NCI-H526 treated with DMSO at 0.1 percent for 48 hours (cell line): ENCODE data around the gene CADM2.

Experiments used
- DNase-seq: peaks from one replicate; lab custom pipeline; 2025; lab: John Stamatoyannopoulos, UW

The CADM2 gene

GRCh38 chr3:85572426-85572825 lies 613.6 kb downstream of the CADM2 start:
- DNase-seq, result no peak

DNA sequence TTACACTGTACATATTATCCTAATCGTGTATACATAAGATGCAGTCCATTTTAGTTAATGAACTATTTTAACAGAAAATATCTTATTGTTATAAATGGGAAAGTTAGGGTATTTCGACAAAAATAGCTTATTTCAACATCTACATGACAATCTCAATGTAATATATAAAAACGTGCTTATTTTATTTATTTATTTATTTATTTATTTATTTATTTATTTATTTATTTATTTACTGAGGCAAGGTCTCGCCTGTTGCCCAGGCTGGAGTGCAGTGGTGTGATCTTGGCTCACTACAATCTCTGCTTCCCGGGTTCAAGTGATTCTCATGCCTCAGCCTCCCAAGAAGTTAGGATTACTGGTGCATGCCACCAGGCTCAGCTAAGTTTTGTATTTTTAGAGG lies 614.2 kb downstream of the CADM2 start:
- DNase-seq, result no peak

DNA sequence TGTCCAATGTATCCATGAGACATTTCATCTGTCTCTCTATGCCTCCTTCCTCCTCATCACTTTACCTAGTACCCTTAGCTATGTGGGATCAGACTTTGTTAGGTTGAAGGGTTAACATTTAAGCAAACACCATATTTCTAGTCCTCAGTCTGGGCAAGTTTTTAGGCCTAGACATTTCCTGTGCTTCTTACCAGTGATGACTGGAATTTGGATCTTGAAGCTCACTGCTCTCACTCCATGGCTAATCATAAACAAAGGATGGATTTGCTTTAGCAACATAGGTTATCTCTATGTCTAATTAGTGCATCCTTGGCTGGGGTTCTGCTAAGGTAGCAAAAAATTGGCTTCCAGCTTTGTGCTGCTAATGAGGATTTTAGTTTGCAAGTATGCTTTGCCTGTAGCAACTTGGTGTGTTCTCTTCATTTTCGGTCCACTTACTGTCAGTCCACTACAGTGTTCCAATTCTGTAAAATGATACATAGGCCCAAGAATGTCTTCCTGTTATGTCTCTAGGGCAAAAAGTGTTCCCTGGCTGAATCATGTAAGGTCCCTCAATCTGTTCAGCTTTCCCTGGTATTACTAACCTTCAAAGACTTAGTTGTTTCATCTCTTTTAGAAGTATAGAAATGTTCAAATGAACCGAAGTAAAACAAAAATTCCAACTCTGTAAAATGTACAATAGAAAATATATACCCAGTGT lies 615.4 kb downstream of the CADM2 start:
- no peak for DNase-seq

GRCh38 chr3:85576091-85576690 lies 617.4 kb downstream of the CADM2 start:
- no peak for DNase-seq

GRCh38 chr3:85576697-85577200 lies 618.0 kb downstream of the CADM2 start:
- DNase-seq, result no peak

DNA sequence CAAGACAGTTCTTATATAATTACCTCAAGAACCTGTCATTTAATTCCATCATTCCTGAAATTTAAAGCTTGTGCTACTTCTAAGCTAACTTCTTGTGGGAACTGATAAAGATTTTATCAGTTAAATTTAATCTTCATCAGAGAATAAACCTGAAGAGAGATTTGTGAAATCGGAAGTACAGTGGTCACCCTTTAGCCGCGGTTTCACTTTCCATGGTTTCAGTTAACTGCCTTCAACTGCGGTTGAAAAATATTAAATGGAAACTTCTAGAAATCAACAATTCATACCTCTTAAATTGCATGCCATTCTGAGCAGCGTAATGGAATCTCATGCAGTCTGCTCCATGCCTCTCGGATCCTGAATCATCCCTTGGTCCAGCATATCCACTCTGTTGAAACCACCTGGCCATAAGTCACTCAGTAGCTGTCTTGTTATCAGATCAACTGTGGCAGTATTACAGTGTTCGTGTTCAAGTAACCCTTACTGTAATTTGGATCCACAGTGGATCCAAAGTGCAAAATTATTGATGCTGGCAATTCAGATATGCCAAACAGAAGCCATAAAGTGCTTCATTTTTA lies 626.1 kb downstream of the CADM2 start:
- no peak for DNase-seq

DNA sequence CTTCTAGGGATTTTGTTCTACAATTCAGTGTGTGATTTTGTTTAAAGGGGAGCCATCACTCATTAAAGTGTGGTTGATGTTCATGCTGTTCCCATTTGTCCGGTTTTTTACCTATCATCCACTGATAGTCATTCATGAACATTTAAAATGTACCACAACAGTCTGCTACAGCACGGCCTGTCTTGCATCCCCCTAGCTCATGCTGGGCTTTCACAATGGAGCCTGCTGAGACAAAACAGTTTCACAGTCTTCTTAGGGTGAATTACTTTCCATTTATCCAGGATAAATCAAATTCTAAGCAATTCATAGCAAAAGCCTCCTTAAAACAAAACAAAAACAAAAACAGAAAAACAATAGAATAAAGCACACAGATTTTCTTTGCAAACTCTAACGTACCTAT lies 627.2 kb downstream of the CADM2 start:
- DNase-seq, result no peak

DNA sequence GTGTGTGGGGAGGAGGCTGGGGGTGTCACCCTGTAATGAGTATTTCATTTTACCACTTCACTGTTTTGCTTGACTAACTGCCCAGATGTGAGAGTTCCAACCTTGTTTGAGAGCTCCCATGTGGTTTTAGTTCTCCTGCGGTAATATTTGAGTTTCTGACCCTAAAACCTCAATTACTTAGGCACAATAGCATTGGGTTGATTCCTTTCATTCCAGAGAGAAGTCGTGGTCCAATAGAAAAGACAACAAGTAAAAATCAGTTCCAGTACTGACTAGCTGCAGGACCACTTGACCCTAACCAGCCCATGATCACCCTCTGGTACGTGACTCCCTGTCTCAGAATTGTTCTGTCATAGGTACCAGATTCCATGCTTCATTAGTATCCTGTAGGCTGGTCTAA lies 630.4 kb downstream of the CADM2 start:
- no peak for DNase-seq

DNA sequence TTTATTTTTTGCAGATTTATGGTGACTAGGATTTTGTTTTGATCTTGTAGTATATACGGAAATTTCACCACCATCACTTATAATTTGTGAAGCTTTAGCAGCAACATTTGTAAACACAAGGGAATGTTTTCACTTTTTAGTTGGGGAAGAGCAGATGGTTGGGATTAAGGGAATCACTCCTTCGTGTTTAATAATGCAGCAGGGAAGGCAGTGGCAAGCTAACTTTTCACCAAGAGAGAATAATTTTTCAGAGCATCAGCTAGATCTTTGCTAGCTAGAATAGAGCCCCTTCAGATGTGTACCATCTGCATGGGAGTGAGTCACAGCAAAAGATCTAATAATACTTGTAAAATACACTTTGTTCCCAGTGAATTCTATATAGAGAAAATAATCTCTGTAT lies 632.7 kb downstream of the CADM2 start:
- no peak for DNase-seq

DNA sequence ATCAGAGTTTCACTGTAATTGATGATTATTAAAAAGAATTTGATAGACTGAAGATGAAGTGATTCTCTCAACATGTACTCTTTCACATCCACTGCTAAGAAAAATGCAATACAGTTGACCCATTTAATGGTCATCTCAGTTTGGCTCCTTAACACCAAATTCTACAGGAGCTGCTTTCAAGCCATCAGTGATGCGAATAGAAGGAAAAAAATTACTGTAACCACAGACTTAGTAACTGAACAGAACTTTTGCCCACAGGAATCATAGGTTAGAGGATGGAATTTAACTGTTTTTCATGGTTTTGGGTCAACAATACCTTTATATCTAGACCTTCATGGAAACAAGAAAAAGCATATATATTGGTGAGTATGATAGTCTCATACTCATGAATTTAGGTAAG lies 633.5 kb downstream of the CADM2 start:
- no peak for DNase-seq

GRCh38 chr3:85594676-85595075 lies 635.9 kb downstream of the CADM2 start:
- DNase-seq, result no peak

DNA sequence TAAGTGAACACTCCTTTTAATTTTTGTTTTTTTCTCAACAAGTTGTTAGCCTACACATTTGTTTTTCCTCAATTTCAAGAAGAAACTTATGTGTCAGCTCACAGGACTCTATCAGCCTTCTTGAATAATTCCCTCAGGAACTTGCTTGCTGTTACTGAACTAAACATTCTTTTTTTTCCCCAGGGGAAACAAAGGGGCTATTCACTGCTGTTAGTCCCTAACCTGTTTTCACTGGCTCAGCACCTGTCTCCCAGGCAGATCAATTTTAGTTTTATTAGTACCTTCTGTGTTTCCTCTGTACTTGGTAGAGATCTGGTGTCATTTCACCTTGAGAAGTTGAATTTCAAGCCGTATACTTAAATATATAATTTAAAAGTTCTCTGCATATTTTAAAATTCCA lies 644.6 kb downstream of the CADM2 start:
- peak; percentile 90 for DNase-seq

DNA sequence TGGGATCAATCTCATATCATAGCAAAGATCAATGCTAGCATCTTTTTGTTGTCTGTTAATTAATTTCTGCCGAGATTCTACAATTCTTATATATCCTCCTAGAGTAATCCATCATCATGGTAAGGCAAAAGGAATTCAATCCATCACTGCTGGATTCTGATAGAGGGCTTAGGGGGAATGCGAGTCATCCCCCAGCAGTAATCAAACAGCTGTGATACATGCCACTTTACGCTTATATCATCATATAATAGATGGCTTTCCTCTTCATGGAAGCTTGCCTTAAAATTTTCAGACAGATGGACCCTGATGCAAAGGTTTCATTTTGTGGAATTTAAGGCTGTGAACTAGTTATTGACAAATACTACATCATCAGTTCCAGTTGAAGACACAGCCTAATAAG lies 645.9 kb downstream of the CADM2 start:
- no peak for DNase-seq

GRCh38 chr3:85605066-85605465 lies 646.3 kb downstream of the CADM2 start:
- no peak for DNase-seq

- DNase-seq, result no peak
These were observed 667.9 kb downstream of the CADM2 start for GRCh38 chr3:85626662-85627061.

GRCh38 chr3:85627932-85628331 lies 669.1 kb downstream of the CADM2 start:
- DNase-seq, result no peak

- no peak for DNase-seq
These were observed 672.3 kb downstream of the CADM2 start for GRCh38 chr3:85631070-85631469.

DNA sequence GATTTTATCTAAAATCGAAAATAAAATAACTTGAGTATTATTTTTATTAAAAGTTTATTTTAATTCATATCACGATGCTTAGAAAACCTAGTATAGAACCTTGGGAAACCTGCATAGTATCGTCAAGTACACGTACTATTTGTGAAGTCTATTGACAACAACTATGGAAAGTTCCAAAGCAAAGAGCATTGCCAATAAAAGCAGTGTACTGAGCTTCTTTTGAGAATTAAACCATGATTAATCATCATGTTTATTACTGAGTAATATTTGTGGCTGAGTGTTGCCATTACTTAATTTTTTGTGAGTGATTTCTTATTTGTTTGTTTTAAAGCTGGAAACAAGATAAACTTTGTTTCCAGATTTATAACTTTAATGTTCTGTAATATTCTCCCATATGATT lies 674.1 kb downstream of the CADM2 start:
- DNase-seq, result no peak

DNA sequence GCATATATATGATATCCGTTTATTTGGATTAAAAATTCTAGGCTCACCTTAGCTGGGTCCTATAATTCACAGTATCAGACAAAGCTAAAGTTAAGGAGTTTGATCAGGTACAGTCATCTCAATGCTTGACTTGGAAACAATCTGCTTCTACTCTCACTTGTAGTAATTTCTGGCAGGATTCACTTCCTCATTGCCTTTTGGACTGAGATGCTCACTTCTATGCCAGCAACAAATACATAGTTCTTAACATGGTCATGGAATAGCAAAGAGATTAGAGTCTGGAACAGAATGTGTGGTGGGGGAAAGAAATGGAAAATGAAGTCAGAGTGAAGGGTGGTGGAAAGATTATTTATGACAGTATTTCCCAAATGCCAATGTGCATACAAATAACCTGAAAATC lies 693.6 kb downstream of the CADM2 start:
- no peak for DNase-seq

DNA sequence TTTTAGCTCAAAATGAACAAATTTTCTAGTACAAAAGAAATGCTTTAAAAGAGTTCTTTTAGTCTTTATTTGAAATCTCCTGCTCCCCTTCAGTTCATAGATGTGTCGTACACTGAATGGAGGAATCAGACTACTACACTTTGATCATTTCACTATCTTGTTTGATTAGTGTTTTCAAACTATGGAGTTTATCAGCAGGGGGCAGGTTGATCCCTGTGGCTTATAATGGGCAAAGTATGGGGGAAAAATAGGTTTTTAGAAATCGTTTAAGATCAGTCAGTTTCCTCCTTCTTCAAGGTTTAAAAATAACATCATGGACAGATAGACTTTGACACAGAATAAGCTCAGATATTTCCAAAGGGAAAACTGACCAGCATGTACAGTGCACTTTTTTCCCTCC lies 701.7 kb downstream of the CADM2 start:
- DNase-seq, result no peak

DNA sequence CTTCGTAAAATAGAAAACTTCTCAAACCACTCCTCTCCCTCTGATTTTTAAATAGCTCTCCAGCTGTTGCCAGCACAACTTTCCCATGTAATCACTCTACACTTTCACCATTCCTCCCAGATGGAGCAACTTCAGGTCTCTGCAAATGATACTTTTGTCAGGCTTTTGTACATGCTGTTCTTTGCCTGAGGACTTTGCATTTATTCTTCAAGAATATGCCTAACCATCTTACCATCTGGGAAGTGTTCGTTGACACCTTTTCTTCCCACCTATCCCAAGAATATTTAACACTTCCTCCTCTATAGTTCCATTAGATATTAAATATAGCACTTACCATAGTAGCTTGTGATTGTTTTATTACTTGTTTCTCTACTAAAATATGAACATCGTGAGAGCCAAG lies 703.7 kb downstream of the CADM2 start:
- no peak for DNase-seq

DNA sequence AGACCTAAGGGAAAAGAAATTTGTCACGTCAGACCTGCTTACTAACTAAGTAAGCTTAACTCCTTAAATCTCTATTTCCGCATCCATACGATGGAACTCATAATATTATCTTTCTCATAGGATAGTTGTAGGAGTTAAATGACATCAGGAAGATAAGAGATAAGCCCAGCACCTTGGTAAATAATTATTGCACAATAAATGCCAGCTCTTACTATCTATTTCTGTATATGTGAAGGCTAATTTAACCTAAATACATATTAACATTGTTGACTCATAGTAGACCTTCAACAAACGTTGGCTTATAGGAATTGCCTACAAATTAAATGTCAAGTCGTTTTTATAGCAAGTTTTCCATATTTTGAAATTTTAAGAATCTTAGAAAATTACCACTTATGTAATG lies 709.0 kb downstream of the CADM2 start:
- no peak for DNase-seq

DNA sequence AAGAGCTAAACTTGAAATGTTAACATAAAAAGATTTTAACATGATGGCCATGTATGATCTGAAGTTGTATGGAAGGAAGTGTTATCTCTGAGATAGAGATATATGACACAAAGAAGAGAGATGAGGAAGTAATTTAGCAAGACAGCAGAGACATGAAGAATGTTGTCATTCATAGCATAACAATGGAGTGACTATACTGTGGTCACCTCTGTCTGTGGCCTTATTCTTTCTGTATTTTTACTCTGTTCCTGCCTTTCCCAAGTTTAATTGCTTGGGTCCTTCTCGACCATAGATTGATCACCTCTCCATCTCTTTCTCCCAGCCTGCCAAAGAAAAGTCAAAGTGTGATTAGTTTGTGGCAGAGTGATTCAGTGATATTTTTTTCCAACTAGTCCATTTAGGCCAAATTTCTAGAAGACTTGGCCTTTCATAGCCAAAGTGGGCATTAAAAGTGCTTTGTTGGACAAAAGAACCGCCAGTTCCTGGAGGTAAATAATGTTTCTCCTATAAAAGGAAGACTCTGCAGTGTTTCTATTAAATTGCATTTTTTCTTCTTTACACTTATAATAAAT lies 711.9 kb downstream of the CADM2 start:
- no peak for DNase-seq
